Stimulated activated effector memory CD8-positive, alpha-beta T cell treated with anti-CD3 and anti-CD28 coated beads, Interleukin-12 subunit alpha, Interleukin-12 subunit beta, amount 100 ng/mL, for 72 hours (primary cell): ENCODE data around the gene ZNF280C.

Experiments used
- ATAC-seq: fragments of 150-1000 bp; cut with Tn5 transposase; 2 replicates; pipeline ENCODE4 v1.10.0; 2021
- DNase-seq, 2 donors: peaks; one replicate each; pipeline ENCODE4 v3.0.0; 2021 to 2022; ENCODE audit warnings: low spot score in 2 of 2
- H3K27ac Mint-ChIP-seq: one replicate; pipeline ENCODE4 v1.8.0; 2022; ENCODE audit warnings: mild to moderate bottlenecking, mixed read lengths
- H3K36me3 Mint-ChIP-seq: one replicate; pipeline ENCODE4 v1.8.0; 2022; ENCODE audit warnings: mild to moderate bottlenecking, mixed read lengths
- H3K4me1 Mint-ChIP-seq: one replicate; pipeline ENCODE4 v1.8.0; 2022; ENCODE audit warnings: mixed read lengths
- H3K4me3 Mint-ChIP-seq: one replicate; pipeline ENCODE4 v1.8.0; 2022; ENCODE audit warnings: mild to moderate bottlenecking, mixed read lengths
- H3K9me3 Mint-ChIP-seq: one replicate; pipeline ENCODE4 v1.8.0; 2022; ENCODE audit warnings: mixed read lengths

The ZNF280C gene

GRCh38 chrX:130216320-130216719 is 52.4 kb downstream of the ZNF280C start:
- H3K36me3 Mint-ChIP-seq = peaks cover 49% of the 10 kb centered on the region
- H3K9me3 Mint-ChIP-seq = no peaks in the 10 kb centered on the region
- ATAC-seq (no peak), DNase-seq (no peak)
- H3K4me1 Mint-ChIP-seq = peaks cover 24% of the 10 kb centered on the region
- no peak overlapping the region for H3K27ac Mint-ChIP-seq
- no peak overlapping the region for H3K4me3 Mint-ChIP-seq

GRCh38 chrX:130213376-130213775 is 55.3 kb downstream of the ZNF280C start:
- Mint-ChIP-seq H3K4me1 (peaks cover 30% of the 10 kb centered on the region), H3K9me3 (no peaks in the 10 kb centered on the region), H3K4me3 (peak overlapping the region; percentile 58), H3K27ac (peak overlapping the region; percentile 93), H3K36me3 (peaks cover 66% of the 10 kb centered on the region)
- ATAC-seq (no peak), DNase-seq (no peak)

- DNase-seq = no peak
- H3K4me3 Mint-ChIP-seq = peak overlapping the region; percentile 58
- ATAC-seq = peak; percentile 91
- no peaks in the 10 kb centered on the region for H3K9me3 Mint-ChIP-seq
- H3K27ac Mint-ChIP-seq = peak overlapping the region; percentile 93
- H3K4me1 Mint-ChIP-seq = peaks cover 30% of the 10 kb centered on the region
- H3K36me3 Mint-ChIP-seq = peaks cover 72% of the 10 kb centered on the region
Measured at GRCh38 chrX:130212371-130212770, 56.3 kb downstream of the ZNF280C start.

- ATAC-seq (peak; percentile 91), DNase-seq (peak in 1 of 2 donors; percentile 51)
- Mint-ChIP-seq H3K36me3 (peaks cover 77% of the 10 kb centered on the region), H3K4me1 (peaks cover 30% of the 10 kb centered on the region), H3K27ac (peak overlapping the region; percentile 93), H3K9me3 (no peaks in the 10 kb centered on the region), H3K4me3 (peak overlapping the region; percentile 58)
Measured at GRCh38 chrX:130211415-130212186, 57.1 kb downstream of the ZNF280C start.

- H3K36me3 Mint-ChIP-seq = peaks cover 52% of the 10 kb centered on the region
- no peaks in the 10 kb centered on the region for H3K4me1 Mint-ChIP-seq
- H3K27ac Mint-ChIP-seq = no peak overlapping the region
- ATAC-seq (no peak), DNase-seq (no peak)
- no peak overlapping the region for H3K4me3 Mint-ChIP-seq
- H3K9me3 Mint-ChIP-seq = no peaks in the 10 kb centered on the region
Measured at GRCh38 chrX:130204647-130205046, 64.1 kb downstream of the ZNF280C start.

GRCh38 chrX:130197464-130197863 is 71.2 kb downstream of the ZNF280C start:
- H3K4me3 Mint-ChIP-seq = no peak overlapping the region
- H3K4me1 Mint-ChIP-seq = no peaks in the 10 kb centered on the region
- H3K9me3 Mint-ChIP-seq = no peaks in the 10 kb centered on the region
- no peaks in the 10 kb centered on the region for H3K36me3 Mint-ChIP-seq
- H3K27ac Mint-ChIP-seq = no peak overlapping the region
- ATAC-seq (no peak), DNase-seq (no peak)

GRCh38 chrX:130196466-130196865 is 72.2 kb downstream of the ZNF280C start:
- DNase-seq (no peak), ATAC-seq (no peak)
- no peaks in the 10 kb centered on the region for H3K9me3 Mint-ChIP-seq
- H3K27ac Mint-ChIP-seq = no peak overlapping the region
- H3K36me3 Mint-ChIP-seq = no peaks in the 10 kb centered on the region
- no peaks in the 10 kb centered on the region for H3K4me1 Mint-ChIP-seq
- H3K4me3 Mint-ChIP-seq = no peak overlapping the region

GRCh38 chrX:130190801-130191200 is 77.9 kb downstream of the ZNF280C start:
- H3K27ac Mint-ChIP-seq = no peak overlapping the region
- no peak for DNase-seq
- H3K4me1 Mint-ChIP-seq = no peaks in the 10 kb centered on the region
- ATAC-seq = no peak
- H3K36me3 Mint-ChIP-seq = no peaks in the 10 kb centered on the region
- H3K9me3 Mint-ChIP-seq = no peaks in the 10 kb centered on the region
- no peak overlapping the region for H3K4me3 Mint-ChIP-seq

GRCh38 chrX:130186651-130187050 is 82.0 kb downstream of the ZNF280C start:
- Mint-ChIP-seq H3K36me3 (peaks cover 21% of the 10 kb centered on the region), H3K27ac (peak overlapping the region; percentile 29), H3K4me1 (no peaks in the 10 kb centered on the region), H3K4me3 (no peak overlapping the region), H3K9me3 (no peaks in the 10 kb centered on the region)
- ATAC-seq (no peak), DNase-seq (no peak)

- no peaks in the 10 kb centered on the region for H3K9me3 Mint-ChIP-seq
- H3K4me1 Mint-ChIP-seq = peaks cover 3% of the 10 kb centered on the region
- no peak for DNase-seq
- H3K36me3 Mint-ChIP-seq = peaks cover 28% of the 10 kb centered on the region
- H3K4me3 Mint-ChIP-seq = no peak overlapping the region
- no peak overlapping the region for H3K27ac Mint-ChIP-seq
- no peak for ATAC-seq
Measured at GRCh38 chrX:130184857-130185256, 83.8 kb downstream of the ZNF280C start.

GRCh38 chrX:130184168-130184567 is 84.5 kb downstream of the ZNF280C start:
- no peak overlapping the region for H3K27ac Mint-ChIP-seq
- no peaks in the 10 kb centered on the region for H3K9me3 Mint-ChIP-seq
- H3K36me3 Mint-ChIP-seq = peaks cover 29% of the 10 kb centered on the region
- DNase-seq (no peak), ATAC-seq (no peak)
- no peak overlapping the region for H3K4me3 Mint-ChIP-seq
- peaks cover 7% of the 10 kb centered on the region for H3K4me1 Mint-ChIP-seq

- Mint-ChIP-seq H3K27ac (peak overlapping the region; percentile 44), H3K9me3 (no peaks in the 10 kb centered on the region), H3K4me1 (peaks cover 34% of the 10 kb centered on the region), H3K4me3 (no peak overlapping the region), H3K36me3 (peaks cover 62% of the 10 kb centered on the region)
- no peak for ATAC-seq
- DNase-seq = no peak
Measured at GRCh38 chrX:130179579-130180215, 89.0 kb downstream of the ZNF280C start.

- no peak for ATAC-seq
- Mint-ChIP-seq H3K27ac (peak overlapping the region; percentile 44), H3K36me3 (peaks cover 57% of the 10 kb centered on the region), H3K9me3 (no peaks in the 10 kb centered on the region), H3K4me1 (peaks cover 38% of the 10 kb centered on the region), H3K4me3 (no peak overlapping the region)
- no peak for DNase-seq
Measured at GRCh38 chrX:130179170-130179569, 89.5 kb downstream of the ZNF280C start.

- peak overlapping the region; percentile 37 for H3K4me3 Mint-ChIP-seq
- ATAC-seq (no peak), DNase-seq (no peak)
- peak overlapping the region; percentile 8 for H3K27ac Mint-ChIP-seq
- no peaks in the 10 kb centered on the region for H3K9me3 Mint-ChIP-seq
- H3K36me3 Mint-ChIP-seq = peaks cover 52% of the 10 kb centered on the region
- peaks cover 43% of the 10 kb centered on the region for H3K4me1 Mint-ChIP-seq
Measured at GRCh38 chrX:130176942-130177341, 91.8 kb downstream of the ZNF280C start.

GRCh38 chrX:130176354-130176776 is 92.3 kb downstream of the ZNF280C start:
- no peak for ATAC-seq
- Mint-ChIP-seq H3K27ac (peak overlapping the region; percentile 8), H3K36me3 (peaks cover 52% of the 10 kb centered on the region), H3K4me1 (peaks cover 43% of the 10 kb centered on the region), H3K9me3 (no peaks in the 10 kb centered on the region), H3K4me3 (peak overlapping the region; percentile 37)
- no peak for DNase-seq

- Mint-ChIP-seq H3K27ac (no peak overlapping the region), H3K36me3 (peaks cover 50% of the 10 kb centered on the region), H3K4me1 (peaks cover 41% of the 10 kb centered on the region), H3K9me3 (no peaks in the 10 kb centered on the region), H3K4me3 (peak overlapping the region; percentile 81)
- DNase-seq (no peak), ATAC-seq (no peak)
Measured at GRCh38 chrX:130174937-130175336, 93.8 kb downstream of the ZNF280C start.
